Kidney (tissue), 14 donors: Measurements from ENCODE around the gene ERCC6. TPM values are rescaled to one million over a fixed set of nuclear protein-coding genes. Genes with fewer than 3 reads are reported as not detected.

Experiments used
- DNase-seq, 5 donors: peaks; one replicate each; pipeline ENCODE4 v3.0.0-alpha.2; 2013 to 2020
- FAIRE-seq: peaks from 2 replicates; lab custom pipeline; 2012; peaks lifted over from hg19 to GRCh38; lab: Jason Lieb, UNC
- H3K27ac ChIP-seq, 2 donors: one replicate each; pipeline ENCODE4 v1.7.0; 2013; ENCODE audit warnings: low read depth in 2 of 2, low read length in 2 of 2, inconsistent platforms in 1 of 2
- H3K27me3 ChIP-seq: one replicate; pipeline ENCODE4 v1.7.1; 2013; ENCODE audit warnings: low read length, inconsistent platforms; ENCODE audit not compliant: control insufficient read depth, insufficient read depth
- H3K36me3 ChIP-seq, 3 donors: one replicate each; pipeline versions ENCODE4 v1.7.0 to v1.7.1; 2013; ENCODE audit warnings: low read length in 3 of 3, control low read depth in 1 of 3, inconsistent platforms in 1 of 3; ENCODE audit not compliant: insufficient read depth in 3 of 3, control insufficient read depth in 2 of 3
- H3K4me1 ChIP-seq, 3 donors: one replicate each; pipeline versions ENCODE4 v1.7.0 to v1.7.1; 2013; ENCODE audit warnings: low read length in 3 of 3, inconsistent platforms in 1 of 3, low read depth in 1 of 3; ENCODE audit not compliant: control insufficient read depth in 2 of 3, insufficient read depth in 2 of 3
- H3K4me3 ChIP-seq, 3 donors: one replicate each; pipeline versions ENCODE4 v1.7.0 to v1.8.1; 2013; ENCODE audit warnings: low read length in 3 of 3, control low read depth in 1 of 3, inconsistent platforms in 1 of 3
- H3K9ac ChIP-seq, 3 donors: one replicate each; pipeline versions ENCODE4 v1.7.0 to v1.7.1; 2013; ENCODE audit warnings: low read length in 3 of 3, control low read depth in 1 of 3, inconsistent platforms in 1 of 3
- H3K9me3 ChIP-seq, 3 donors: one replicate each; pipeline versions ENCODE4 v1.7.0 to v1.7.1; 2013; ENCODE audit warnings: low read length in 3 of 3, control low read depth in 1 of 3, inconsistent platforms in 1 of 3; ENCODE audit not compliant: control insufficient read depth in 2 of 3, insufficient read depth in 1 of 3
- intact Hi-C: fragments of 100-400 bp; cut with DNase I; formaldehyde crosslinking; loops from one replicate; pipeline ENCODE4 v1.11.1; 2022
- polyA plus RNA-seq: library from polyadenylated mRNA; stranded (reverse); fragments of 350-450 nt; fragmentation: Illumina TruSeq; extraction: RNeasy Lipid Tissue Mini Kit (QIAGEN cat#74804); gene quantifications from one replicate; pipeline ENCODE4 v1.2.3, GENCODE V29; 2014; ENCODE audit warnings: low read depth, low replicate concordance; ENCODE audit not compliant: insufficient read depth
- total RNA-seq: library from RNA; stranded (reverse); fragmentation: NEBNext Ultra II Directional; extraction: Animal tissue kit (Norgen Biotek cat#: 25700); gene quantifications from one replicate; pipeline ENCODE4 v1.2.1, GENCODE V29; 2021
- TF ChIP-seq, protein P1 (sequence below): IDR thresholded peaks from 3 replicates; pipeline ENCODE4 v1.5.1; 2012; ENCODE audit warnings: mild to moderate bottlenecking, moderate library complexity, borderline replicate concordance; ENCODE audit not compliant: insufficient read depth; ENCODE audit errors: extremely low read depth
- donor health status: control.
- donor health status: control.
- donor health status: control.
- donor health status: control.
- donor health status: control.
- donor health status: DM: yes; HTN: yes; CAD: no.
- donor health status: Normal renal cell carcinoma (clear cell type).

Gene ERCC6
- total and polyA plus RNA-seq, 2 donors from 2014 or later = 5.0 to 33.2 TPM

DNA sequence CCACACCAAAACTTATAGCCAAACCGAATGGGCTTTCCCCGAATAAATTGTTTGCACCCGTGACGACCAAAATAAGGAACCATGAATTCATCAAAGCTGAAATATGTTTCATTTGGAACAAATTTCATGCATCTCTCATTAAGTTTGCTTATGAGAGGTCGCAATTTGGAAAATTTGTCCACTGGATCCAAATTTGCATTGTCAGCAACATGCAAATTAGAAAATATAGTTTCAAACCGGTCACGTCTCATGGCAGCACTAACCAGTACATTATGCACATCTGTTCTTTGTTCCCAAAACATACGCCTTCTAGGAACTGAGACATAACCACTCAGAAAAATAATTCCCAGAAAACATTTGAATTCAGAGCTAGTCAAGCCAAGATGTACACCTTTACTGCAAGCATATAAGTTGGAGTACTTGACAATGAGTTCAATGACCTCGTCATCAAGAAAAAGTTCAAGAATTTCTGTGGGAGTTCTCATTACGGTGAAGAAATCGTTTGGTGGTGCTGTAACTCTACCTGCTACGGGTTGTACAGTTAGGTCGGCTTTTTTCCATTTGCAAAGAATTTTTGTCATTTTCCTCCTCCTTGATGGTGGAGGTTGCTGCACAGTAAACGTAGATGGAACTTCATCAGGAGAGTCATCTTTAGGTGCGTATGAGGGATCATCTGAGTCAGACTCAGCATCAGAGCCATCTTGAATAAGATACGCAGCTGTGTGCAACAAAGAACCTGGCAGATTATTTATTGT is 22.5 kb downstream of the ERCC6 start:
- H3K27ac ChIP-seq = no peak overlapping the region
- no peak overlapping the region for H3K9ac ChIP-seq
- H3K36me3 ChIP-seq = peaks cover 0 to 15% (median 7%) of the 10 kb centered on the region in 3 donors
- no peaks in the 10 kb centered on the region for H3K27me3 ChIP-seq
- FAIRE-seq (no peak), DNase-seq (no peak)
- H3K9me3 ChIP-seq = no peaks in the 10 kb centered on the region
- H3K4me3 ChIP-seq = no peak overlapping the region
- peaks cover 0 to 19% (median 11%) of the 10 kb centered on the region in 3 donors for H3K4me1 ChIP-seq
- TF ChIP-seq, protein P1, sequence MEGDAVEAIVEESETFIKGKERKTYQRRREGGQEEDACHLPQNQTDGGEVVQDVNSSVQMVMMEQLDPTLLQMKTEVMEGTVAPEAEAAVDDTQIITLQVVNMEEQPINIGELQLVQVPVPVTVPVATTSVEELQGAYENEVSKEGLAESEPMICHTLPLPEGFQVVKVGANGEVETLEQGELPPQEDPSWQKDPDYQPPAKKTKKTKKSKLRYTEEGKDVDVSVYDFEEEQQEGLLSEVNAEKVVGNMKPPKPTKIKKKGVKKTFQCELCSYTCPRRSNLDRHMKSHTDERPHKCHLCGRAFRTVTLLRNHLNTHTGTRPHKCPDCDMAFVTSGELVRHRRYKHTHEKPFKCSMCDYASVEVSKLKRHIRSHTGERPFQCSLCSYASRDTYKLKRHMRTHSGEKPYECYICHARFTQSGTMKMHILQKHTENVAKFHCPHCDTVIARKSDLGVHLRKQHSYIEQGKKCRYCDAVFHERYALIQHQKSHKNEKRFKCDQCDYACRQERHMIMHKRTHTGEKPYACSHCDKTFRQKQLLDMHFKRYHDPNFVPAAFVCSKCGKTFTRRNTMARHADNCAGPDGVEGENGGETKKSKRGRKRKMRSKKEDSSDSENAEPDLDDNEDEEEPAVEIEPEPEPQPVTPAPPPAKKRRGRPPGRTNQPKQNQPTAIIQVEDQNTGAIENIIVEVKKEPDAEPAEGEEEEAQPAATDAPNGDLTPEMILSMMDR = no peak
- intact Hi-C loops = no loop called here

DNA sequence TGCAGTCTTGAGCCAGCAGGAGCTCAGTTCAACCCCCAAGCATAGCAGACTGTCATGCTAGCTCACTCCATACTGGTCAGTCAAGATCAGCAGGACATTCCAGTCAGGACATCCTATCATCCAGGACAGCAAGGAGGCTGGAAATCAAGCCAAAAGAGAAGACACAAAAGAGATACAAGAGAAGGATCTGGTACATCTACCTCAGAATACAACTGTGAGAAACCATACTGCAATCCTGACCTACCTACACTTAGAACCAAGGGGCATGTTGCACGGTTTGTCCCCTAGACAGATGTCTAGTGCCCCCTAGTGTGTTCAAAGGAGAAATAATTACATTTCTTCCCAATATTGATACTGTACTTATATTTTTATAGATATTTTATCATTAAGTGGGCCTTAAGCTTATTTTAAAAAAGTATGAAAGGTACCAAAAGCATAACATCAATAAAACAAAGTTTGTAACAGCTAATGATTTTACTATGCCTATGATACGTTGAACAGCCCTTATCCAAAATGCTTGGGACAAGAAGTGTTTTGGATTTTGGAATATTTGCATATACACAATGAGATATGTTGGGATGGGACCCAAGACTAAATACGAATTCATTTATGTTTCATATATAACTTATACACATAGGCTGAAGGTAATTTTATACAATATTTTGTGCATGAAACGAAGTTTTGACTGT is 26.7 kb downstream of the ERCC6 start:
- intact Hi-C loops = no loop called here
- FAIRE-seq (no peak), DNase-seq (peak in 2 of 5 donors; percentile 22 to 40)
- Histone ChIP-seq H3K27me3 (no peaks in the 10 kb centered on the region), H3K9me3 (no peaks in the 10 kb centered on the region), H3K36me3 (peaks cover 0 to 15% (median 11%) of the 10 kb centered on the region in 3 donors), H3K27ac (no peak overlapping the region), H3K4me1 (peaks cover 0 to 2% (median 0%) of the 10 kb centered on the region in 3 donors), H3K9ac (no peak overlapping the region), H3K4me3 (no peak overlapping the region)
- TF ChIP-seq, protein P1 = peak; percentile 27

DNA sequence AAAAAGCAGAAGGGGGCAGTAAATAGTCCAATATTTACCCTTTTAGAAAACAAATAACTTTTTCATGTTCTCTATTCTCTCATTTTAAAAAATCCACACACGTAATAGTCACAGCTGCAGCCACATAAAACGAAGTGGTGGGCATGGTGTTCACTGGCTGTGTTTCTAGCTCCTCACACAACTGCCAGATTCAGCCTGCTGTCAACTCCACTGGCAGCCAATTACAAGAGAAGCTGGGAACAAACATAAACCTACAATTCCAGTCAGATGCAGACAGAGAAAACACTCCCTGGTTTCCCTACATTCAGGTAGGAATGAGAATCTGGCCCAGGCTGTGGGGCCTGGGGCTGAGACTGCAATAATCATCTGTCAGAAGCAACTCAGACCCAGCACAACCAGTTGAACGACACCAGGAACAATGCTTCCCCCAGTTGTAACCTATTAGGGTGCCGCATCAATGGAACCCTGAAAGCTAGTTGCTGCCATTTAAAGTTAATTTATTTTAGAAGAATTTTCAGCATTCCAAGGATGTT is 29.1 kb downstream of the ERCC6 start:
- Histone ChIP-seq H3K9me3 (no peaks in the 10 kb centered on the region), H3K4me1 (peaks cover 0 to 2% (median 0%) of the 10 kb centered on the region in 3 donors), H3K27ac (no peak overlapping the region), H3K27me3 (no peaks in the 10 kb centered on the region), H3K36me3 (peaks cover 0 to 4% (median 0%) of the 10 kb centered on the region in 3 donors), H3K4me3 (no peak overlapping the region), H3K9ac (no peak overlapping the region)
- no peak for FAIRE-seq
- TF ChIP-seq, protein P1 = no peak
- no peak for DNase-seq
- intact Hi-C loops = no loop called here
